HL-60/S4 treated with retinoic acid at 250 ng/mL for 4 days and 3 days (cell line): ENCODE data around the gene ALPK3.
"Not testable (repeated sequence)": the region's sequence is repeated elsewhere in the genome, so short reads cannot be mapped to it uniquely, and the experiment has no call there.

Experiments used
- in situ Hi-C: fragments of 300-500 bp; cut with MboI; formaldehyde crosslinking; loops from 2 replicates; pipeline ENCODE4 v1.7.0; 2022; ENCODE audit warnings: low sequenced_read_pairs

ALPK3 gene

GRCh38 chr15:84840741-84841429 lies 23.7 kb downstream of the ALPK3 start:
- in situ Hi-C loops, result no loop called here

GRCh38 chr15:84842781-84843180 lies 25.6 kb downstream of the ALPK3 start:
- in situ Hi-C loops, result no loop called here

DNA sequence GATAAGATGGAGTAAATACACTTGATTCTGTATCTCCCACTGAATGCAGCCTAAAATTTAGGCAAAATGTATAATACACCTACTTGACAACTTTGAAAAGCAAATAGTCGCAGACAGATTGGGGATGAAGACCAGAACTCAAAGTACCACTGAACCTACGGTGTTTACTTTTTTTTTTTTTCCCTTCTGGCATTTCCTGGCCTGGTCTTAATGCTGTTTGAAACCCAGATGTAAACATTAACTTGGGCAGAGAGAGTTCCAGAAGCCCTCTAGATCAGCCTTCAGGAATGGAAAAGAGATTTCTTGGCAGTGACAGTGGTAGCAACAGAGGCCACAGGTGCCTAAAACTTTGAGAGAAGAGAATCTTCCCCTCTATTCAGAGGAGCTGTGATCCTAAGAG lies 27.8 kb downstream of the ALPK3 start:
- in situ Hi-C loops, result no loop called here

DNA sequence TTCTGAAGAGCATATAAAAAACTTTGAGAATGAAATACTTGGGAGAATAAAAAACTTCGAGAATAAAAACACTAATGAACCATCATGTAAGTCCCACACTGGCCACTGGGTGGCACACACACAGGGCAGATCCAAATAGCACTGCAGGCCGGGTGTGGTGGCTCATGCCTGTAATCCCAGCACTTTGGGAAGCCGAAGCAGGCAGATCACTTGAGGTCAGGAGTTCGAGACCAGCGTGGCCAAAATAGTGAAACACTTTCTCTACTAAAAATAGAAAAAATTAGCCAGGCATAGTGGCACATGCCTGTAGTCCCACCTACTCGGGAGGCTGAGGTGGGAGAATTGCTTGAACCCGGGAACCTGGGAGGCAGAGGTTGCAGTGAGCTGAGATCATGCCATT lies 28.5 kb downstream of the ALPK3 start:
- in situ Hi-C loops, result not testable (repeated sequence)

DNA sequence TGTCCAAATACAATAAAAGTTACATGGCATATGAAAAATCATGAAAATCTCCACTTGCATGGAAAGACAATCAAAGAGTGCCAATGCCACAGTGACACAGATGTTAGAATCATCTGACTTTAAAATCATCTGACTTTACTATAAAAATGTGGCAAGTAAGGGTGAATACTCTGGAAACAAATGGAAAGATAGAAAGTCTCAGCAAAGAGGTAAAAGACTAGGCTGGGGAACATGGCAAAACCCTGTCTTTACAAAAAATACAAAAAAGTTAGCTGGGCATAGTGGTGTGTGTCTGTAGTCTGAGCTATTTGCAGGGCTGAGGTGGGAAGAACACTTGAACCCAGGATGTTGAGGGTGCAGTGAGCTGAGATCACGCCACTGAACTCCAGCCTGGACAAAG lies 29.1 kb downstream of the ALPK3 start:
- in situ Hi-C loops, result no loop called here

DNA sequence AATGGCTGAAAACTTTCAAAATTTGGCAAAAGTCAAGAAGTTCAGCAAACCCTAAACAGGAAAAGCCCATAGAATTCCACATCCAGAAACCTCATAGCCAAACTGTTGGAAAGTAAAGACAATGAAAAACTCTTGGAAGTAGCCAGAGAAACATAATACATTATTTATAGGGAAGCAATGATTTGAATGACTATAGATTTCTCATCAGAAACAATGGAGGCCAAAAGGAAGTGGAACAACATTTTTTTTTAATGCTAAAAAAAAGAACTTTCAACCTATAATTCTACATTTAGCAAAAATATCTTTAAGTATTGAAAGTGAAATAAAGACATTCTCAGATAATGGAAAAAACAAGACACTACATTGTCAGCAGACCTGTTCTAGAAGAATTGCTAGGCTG lies 30.2 kb downstream of the ALPK3 start:
- in situ Hi-C loops, result no loop called here

GRCh38 chr15:84852212-84852611 lies 35.1 kb downstream of the ALPK3 start:
- in situ Hi-C loops, result no loop called here

- in situ Hi-C loops, result no loop called here
These were observed 38.0 kb downstream of the ALPK3 start for GRCh38 chr15:84855136-84855535.

- in situ Hi-C loops, result no loop called here
These were observed 38.6 kb downstream of the ALPK3 start for GRCh38 chr15:84855765-84856164.

DNA sequence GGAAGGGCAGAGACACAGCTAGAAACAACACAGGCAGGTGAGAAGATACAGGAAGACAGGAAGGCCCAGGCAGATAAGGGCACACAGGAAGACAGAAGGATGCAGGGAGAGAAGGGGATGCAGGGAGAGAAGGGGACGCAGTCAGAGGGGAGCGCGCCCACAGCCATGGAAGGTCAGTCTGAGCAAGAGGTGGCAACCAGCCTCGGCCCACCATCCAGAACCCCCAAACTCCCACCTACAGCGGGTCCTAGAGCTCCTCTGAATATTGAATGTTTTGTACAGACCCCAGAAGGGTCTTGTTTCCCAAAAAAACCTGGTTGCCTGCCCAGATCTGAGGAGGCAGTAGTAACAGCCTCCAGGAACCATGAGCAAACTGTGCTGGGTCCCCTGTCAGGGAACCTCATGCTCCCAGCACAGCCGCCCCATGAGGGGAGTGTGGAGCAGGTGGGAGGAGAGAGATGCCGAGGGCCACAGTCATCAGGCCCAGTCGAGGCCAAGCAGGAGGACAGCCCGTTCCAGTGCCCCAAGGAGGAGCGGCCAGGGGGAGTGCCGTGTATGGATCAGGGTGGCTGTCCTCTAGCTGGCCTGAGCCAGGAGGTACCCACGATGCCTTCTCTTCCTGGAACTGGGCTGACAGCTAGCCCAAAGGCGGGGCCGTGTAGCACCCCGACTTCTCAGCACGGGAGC lies 39.7 kb downstream of the ALPK3 start:
- in situ Hi-C loops, result no loop called here

GRCh38 chr15:84857418-84858004 lies 40.4 kb downstream of the ALPK3 start:
- in situ Hi-C loops, result no loop called here

DNA sequence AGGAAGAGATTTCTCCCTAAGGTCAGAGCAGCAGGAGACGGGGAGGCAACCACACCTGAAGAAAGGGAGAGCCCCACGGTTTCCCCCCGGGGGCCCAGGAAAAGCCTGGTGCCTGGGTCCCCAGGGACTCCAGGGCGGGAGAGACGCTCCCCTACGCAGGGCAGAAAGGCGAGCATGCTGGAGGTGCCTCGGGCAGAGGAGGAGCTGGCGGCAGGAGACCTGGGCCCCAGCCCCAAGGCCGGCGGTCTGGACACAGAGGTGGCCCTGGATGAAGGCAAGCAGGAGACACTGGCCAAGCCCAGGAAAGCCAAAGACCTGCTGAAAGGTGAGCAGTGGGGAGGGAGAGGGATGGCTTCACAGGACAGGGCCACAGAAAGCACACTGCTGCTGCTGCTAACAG lies 41.1 kb downstream of the ALPK3 start:
- in situ Hi-C loops, result no loop called here

DNA sequence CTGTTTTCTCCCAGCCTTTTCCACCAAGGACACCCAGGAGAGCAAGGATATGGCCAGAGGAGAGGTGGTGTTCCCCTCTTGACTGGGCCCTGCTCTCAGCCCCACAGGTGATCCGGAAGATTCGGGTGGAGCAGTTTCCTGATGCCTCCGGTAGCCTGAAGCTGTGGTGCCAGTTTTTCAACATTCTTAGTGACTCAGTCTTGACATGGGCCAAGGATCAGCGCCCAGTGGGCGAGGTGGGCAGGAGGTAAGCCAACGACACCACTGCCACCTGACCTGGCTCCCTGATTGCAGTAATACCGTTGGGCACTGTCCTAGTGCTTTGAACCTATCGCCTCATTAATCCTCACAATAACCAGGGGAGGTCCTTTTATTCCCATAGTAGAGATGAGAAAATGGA lies 42.0 kb downstream of the ALPK3 start:
- in situ Hi-C loops, result no loop called here

GRCh38 chr15:84859651-84860050 lies 42.5 kb downstream of the ALPK3 start:
- in situ Hi-C loops, result no loop called here

DNA sequence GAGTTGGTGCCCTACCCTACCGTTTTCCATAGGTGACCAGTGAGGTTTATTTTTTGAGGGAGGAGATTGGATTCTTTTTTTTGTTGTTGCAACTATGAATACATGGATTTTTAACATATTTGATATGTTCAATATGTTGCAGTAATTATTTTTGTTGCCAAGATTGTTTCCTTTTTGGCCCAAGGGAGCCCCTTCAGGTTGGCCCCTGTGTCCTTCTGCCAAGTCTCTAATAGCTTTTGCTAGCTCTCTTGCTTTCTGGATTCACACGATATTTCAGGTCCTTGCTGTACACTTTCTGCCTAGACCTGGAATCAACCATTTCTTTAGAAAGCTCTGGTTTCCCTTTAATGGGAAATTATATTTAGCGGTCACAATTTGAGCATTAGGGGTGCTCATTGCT lies 44.6 kb downstream of the ALPK3 start:
- in situ Hi-C loops, result no loop called here

- in situ Hi-C loops, result no loop called here
These were observed 45.2 kb downstream of the ALPK3 start for GRCh38 chr15:84862214-84862975.

- in situ Hi-C loops, result no loop called here
These were observed 46.6 kb downstream of the ALPK3 start for GRCh38 chr15:84863565-84864443.

GRCh38 chr15:84864444-84864795 lies 47.3 kb downstream of the ALPK3 start:
- in situ Hi-C loops, result no loop called here

DNA sequence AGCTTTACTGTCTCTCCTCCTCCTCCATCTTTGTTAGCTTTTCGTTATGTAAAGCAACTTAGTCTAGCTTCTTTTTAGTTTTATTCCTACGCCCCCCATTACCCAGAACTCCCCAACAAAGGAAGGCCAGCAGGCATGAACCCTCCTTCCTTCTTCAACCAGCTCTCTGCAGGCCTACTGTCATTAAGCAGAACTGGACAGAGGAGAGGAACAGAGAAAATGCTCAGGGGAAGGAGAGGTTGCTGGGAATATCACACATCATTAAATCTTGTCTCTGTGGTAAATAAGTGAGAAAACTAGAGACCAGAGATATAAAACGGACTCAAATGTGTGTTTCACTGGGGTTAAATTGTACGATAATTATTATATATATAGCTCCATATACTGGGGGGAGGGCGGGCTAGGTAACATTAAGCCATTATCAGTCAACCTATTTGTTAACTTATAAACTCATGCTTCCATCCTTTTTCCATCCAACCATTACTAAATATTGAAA lies 48.0 kb downstream of the ALPK3 start:
- in situ Hi-C loops, result no loop called here

GRCh38 chr15:84868037-84868880 lies 51.1 kb downstream of the ALPK3 start:
- in situ Hi-C loops, result no loop called here
